Breast epithelium (tissue), 4 donors: ENCODE results near the gene PDE1C. TPM values are rescaled to one million over a fixed set of nuclear protein-coding genes. Genes with fewer than 3 reads are reported as not detected.

Source experiments
- DNase-seq, 2 donors: peaks; one replicate each; pipeline ENCODE4 v3.0.0-alpha.2; 2019; ENCODE audit warnings: low spot score in 2 of 2
- H3K27ac ChIP-seq, 2 donors: fragments of 200-600 bp; sonication (generic) in 1 of 2; one replicate each; pipeline ENCODE4 v1.5.1; 2016 to 2019; ENCODE audit warnings: mild to moderate bottlenecking in 1 of 2
- H3K27me3 ChIP-seq, 2 donors: fragments of 200-600 bp; sonication (generic) in 1 of 2; one replicate each; pipeline versions ENCODE4 v1.5.1 to v1.6.0; 2017 to 2019; ENCODE audit warnings: control low read depth in 1 of 2, mild to moderate bottlenecking in 1 of 2
- H3K36me3 ChIP-seq: fragments of 200-600 bp; one replicate; pipeline ENCODE4 v1.5.1; 2019
- H3K4me1 ChIP-seq, 2 donors: fragments of 200-600 bp; sonication (generic); one replicate each; pipeline ENCODE4 v1.5.1; 2016 to 2019; ENCODE audit warnings: control low read depth in 1 of 2
- H3K4me3 ChIP-seq, 3 donors: fragments of 200-600 bp; sonication (generic); 1 replicate in 2 of 3; 2 replicates in 1 of 3; pipeline ENCODE4 v1.5.1; 2016 to 2019; ENCODE audit warnings: mild to moderate bottlenecking in 3 of 3, moderate library complexity in 2 of 3
- H3K9me3 ChIP-seq, 2 donors: fragments of 200-600 bp; sonication (generic) in 1 of 2; one replicate each; pipeline ENCODE4 v1.5.1; 2016 to 2019; ENCODE audit warnings: control low read depth in 1 of 2
- POLR2A ChIP-seq: fragments of 450-650 bp; IDR thresholded peaks from one replicate; pipeline ENCODE4 v1.6.1; 2016; ENCODE audit warnings: antibody characterized with exemption, mild to moderate bottlenecking, moderate library complexity
- POLR2AphosphoS5 ChIP-seq, 3 donors: sonication (generic); formaldehyde crosslinking; IDR thresholded peaks; one replicate each; pipeline ENCODE4 v1.6.1; 2017; ENCODE audit warnings: antibody characterized with exemption in 3 of 3
- intact Hi-C: fragments of 100-400 bp; cut with DNase I; formaldehyde crosslinking; loops from one replicate; pipeline ENCODE4 v1.15.1; 2023; ENCODE audit warnings: low total_unique reads
- total RNA-seq, 3 donors: library from RNA; depleted of rRNA; stranded (reverse); fragments of >200 nt; gene quantifications; one replicate each; pipeline ENCODE4 v1.1.0, GENCODE V29; 2016
- TF ChIP-seq, protein P1 (sequence below), 3 donors: fragments of 450-650 bp; IDR thresholded peaks; one replicate each; pipeline ENCODE4 v1.5.1; 2016 to 2017; ENCODE audit warnings: antibody characterized with exemption in 3 of 3, mild to moderate bottlenecking in 3 of 3, moderate library complexity in 3 of 3

PDE1C gene
- total RNA-seq, 3 donors from 2014 or later, result 3.2 to 30.1 (median 18.7) TPM

- Histone ChIP-seq H3K36me3 (no peaks in the 10 kb centered on the region), H3K4me1 (no peaks in the 10 kb centered on the region), H3K4me3 (peak overlapping the region in 1 of 3 donors; percentile 8), H3K27me3 (no peaks in the 10 kb centered on the region), H3K27ac (no peak overlapping the region), H3K9me3 (no peaks in the 10 kb centered on the region)
- intact Hi-C loops, result no loop called here
- TF ChIP-seq, protein P1, sequence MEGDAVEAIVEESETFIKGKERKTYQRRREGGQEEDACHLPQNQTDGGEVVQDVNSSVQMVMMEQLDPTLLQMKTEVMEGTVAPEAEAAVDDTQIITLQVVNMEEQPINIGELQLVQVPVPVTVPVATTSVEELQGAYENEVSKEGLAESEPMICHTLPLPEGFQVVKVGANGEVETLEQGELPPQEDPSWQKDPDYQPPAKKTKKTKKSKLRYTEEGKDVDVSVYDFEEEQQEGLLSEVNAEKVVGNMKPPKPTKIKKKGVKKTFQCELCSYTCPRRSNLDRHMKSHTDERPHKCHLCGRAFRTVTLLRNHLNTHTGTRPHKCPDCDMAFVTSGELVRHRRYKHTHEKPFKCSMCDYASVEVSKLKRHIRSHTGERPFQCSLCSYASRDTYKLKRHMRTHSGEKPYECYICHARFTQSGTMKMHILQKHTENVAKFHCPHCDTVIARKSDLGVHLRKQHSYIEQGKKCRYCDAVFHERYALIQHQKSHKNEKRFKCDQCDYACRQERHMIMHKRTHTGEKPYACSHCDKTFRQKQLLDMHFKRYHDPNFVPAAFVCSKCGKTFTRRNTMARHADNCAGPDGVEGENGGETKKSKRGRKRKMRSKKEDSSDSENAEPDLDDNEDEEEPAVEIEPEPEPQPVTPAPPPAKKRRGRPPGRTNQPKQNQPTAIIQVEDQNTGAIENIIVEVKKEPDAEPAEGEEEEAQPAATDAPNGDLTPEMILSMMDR (IDR thresholded peaks at IDR 0.05), result peak in 1 of 3 donors; percentile 45
- TF ChIP-seq POLR2A (no peak), POLR2AphosphoS5 (IDR thresholded peaks at IDR 0.05) (no peak)
- peak in 1 of 2 donors; percentile 40 for DNase-seq
These were observed 8.1 kb downstream of the PDE1C start for GRCh38 chr7:32062150-32062549.

- intact Hi-C loops, result no loop called here
- no peak for DNase-seq
- H3K9me3 ChIP-seq, result no peaks in the 10 kb centered on the region
- H3K4me1 ChIP-seq, result no peaks in the 10 kb centered on the region
- H3K27ac ChIP-seq, result no peak overlapping the region
- H3K27me3 ChIP-seq, result no peaks in the 10 kb centered on the region
- no peak overlapping the region for H3K4me3 ChIP-seq
- TF ChIP-seq POLR2A (no peak), POLR2AphosphoS5 (IDR thresholded peaks at IDR 0.05) (no peak)
- TF ChIP-seq, protein P1 (IDR thresholded peaks at IDR 0.05), result no peak
- H3K36me3 ChIP-seq, result no peaks in the 10 kb centered on the region
These were observed 8.9 kb downstream of the PDE1C start for GRCh38 chr7:32061346-32061745.

GRCh38 chr7:32059289-32060011 is 10.8 kb downstream of the PDE1C start:
- Histone ChIP-seq H3K27me3 (no peaks in the 10 kb centered on the region), H3K4me1 (no peaks in the 10 kb centered on the region), H3K36me3 (no peaks in the 10 kb centered on the region), H3K9me3 (no peaks in the 10 kb centered on the region), H3K4me3 (peak overlapping the region in 1 of 3 donors; percentile 30), H3K27ac (peak overlapping the region in 1 of 2 donors; percentile 12)
- TF ChIP-seq, protein P1 (IDR thresholded peaks at IDR 0.05), result no peak
- TF ChIP-seq POLR2A, result no peak
- TF ChIP-seq POLR2AphosphoS5 (IDR thresholded peaks at IDR 0.05), result no peak
- DNase-seq, result no peak
- intact Hi-C loops, result no loop called here

DNA sequence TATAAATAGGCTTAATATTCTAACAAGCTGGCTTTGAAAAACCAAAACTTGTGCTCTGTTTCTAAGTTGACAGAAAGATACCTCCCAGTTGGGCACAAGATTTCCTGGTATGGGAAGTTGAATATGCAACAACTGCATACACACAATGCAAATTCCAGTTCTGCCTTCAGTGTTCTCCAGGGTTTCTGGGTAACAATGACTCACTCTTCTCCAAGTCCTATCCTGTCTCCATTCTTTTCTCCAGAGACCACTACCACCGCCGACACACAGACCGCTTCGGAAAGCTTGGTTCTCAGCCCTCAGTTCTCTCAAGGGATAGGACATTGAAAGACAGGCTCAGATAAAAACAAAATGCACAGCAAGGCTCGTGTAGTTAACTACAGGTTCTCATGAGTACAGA is 12.2 kb downstream of the PDE1C start:
- Histone ChIP-seq H3K36me3 (no peaks in the 10 kb centered on the region), H3K4me1 (no peaks in the 10 kb centered on the region), H3K27me3 (no peaks in the 10 kb centered on the region), H3K4me3 (no peak overlapping the region), H3K27ac (no peak overlapping the region), H3K9me3 (no peaks in the 10 kb centered on the region)
- intact Hi-C loops, result no loop called here
- TF ChIP-seq POLR2AphosphoS5 (IDR thresholded peaks at IDR 0.05) (no peak), POLR2A (no peak)
- TF ChIP-seq, protein P1 (IDR thresholded peaks at IDR 0.05), result no peak
- DNase-seq, result no peak

DNA sequence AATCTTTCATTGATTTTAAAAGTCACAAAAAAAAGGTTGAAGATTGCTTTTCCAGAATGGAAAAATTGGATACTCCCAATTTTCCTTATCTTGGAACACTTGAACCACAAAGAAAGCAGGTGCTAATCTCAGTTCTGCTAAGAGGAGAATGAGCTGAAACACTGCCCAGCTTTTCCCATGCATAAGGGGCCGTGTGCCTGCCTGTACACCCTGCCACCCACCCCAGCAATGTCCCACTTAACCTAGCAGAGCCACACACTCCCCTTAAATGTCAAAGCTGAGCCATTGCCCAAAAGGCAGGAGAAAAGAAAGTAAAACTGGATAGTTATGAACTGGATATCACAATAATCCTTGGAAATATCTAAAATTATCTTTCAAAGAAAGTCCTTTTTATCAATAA is 13.4 kb downstream of the PDE1C start:
- no peaks in the 10 kb centered on the region for H3K4me1 ChIP-seq
- H3K27ac ChIP-seq, result no peak overlapping the region
- no peak for DNase-seq
- H3K27me3 ChIP-seq, result no peaks in the 10 kb centered on the region
- no peak for TF ChIP-seq POLR2A
- TF ChIP-seq POLR2AphosphoS5 (IDR thresholded peaks at IDR 0.05), result no peak
- TF ChIP-seq, protein P1 (IDR thresholded peaks at IDR 0.05), result no peak
- no peaks in the 10 kb centered on the region for H3K36me3 ChIP-seq
- H3K9me3 ChIP-seq, result no peaks in the 10 kb centered on the region
- no peak overlapping the region for H3K4me3 ChIP-seq
- intact Hi-C loops, result no loop called here
